ENCODE measurements around the gene KCNIP3.
"Not testable (repeated sequence)": the region's sequence is repeated elsewhere in the genome, so short reads cannot be mapped to it uniquely, and the experiment has no call there.

The KCNIP3 gene

DNA sequence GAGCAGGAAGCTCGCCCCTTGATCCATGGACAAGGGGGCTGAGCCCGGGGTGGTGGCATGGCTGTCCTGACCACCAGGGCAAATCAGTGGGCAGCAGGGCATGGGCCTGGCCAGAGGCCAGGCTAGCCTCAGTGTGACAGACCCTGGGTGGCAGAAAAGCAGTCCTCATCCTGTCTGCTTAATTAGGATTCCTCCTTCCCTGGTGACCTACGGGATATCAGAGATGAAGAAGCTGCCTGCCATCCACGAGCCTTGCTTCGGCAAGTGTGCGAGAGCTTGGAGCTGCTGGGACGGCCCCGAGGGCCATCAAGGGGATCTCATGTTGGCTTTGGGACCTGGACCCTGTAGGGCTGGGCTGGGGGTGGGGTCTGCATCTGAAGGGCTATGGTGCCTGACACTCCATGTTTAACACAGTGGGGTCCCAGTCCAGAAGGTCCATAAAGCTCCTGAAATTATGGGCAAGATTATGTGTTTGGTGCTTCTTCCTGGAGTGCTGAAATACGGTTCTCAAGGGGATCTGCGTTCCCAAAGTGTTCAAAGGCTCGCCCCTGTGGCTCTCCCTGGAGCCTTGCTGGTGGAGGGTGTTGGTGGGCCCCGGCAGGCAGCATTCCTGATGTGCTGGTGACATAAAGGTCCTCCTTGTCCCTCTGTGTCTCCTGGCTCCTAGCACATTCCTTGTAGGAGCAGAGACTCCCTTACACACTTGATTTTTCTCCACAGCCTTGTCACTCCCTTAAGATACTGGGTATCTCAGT lies 52.6 kb downstream of the KCNIP3 start:
- DNase-seq = no peak

- no peak for DNase-seq
Measured at GRCh38 chr2:95350368-95350767, 53.2 kb downstream of the KCNIP3 start.

DNA sequence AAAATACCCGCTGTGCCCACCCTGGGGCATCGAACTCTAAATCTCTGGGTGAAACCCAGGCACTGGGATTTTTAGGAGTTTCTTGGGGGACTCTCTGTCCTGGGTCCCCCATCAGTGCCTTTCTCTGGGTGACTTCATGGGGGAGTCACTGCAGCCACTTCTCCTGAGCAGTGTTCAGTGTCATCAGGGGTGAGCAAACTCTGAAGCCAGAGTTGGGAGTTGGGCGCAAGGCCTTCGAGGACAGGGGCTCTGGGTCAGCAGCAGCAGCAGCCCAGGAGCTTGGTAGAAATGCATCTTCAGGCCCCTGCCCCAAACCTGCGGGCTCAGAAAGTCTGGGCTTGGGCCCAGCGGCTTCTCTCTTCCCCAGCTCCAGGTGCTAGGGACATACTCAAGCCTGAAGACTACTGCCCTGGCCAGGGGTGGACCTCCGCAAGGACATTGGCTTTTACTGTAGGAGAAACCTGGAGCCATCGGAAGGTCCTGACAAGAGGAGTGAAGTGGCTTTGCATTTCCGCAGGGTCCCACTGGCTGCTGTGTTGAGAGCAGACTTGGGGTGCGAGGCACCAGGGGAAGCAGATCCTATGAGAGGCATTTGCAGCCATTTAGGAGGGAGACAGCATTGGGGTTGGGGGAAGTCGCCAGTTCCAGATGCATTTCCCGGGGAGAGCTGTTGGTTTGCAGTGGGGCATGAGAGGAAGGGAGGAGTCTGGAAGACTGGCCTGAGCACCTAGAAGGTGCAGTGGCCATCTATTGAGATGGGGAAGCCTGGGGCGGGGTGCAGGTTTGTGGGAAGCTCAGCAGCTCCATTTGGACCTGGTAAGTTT lies 53.8 kb downstream of the KCNIP3 start:
- no peak for DNase-seq

- no peak for DNase-seq
Measured at GRCh38 chr2:95351598-95351915, 54.4 kb downstream of the KCNIP3 start.

- no peak for DNase-seq
Measured at GRCh38 chr2:95352310-95353054, 55.3 kb downstream of the KCNIP3 start.

DNA sequence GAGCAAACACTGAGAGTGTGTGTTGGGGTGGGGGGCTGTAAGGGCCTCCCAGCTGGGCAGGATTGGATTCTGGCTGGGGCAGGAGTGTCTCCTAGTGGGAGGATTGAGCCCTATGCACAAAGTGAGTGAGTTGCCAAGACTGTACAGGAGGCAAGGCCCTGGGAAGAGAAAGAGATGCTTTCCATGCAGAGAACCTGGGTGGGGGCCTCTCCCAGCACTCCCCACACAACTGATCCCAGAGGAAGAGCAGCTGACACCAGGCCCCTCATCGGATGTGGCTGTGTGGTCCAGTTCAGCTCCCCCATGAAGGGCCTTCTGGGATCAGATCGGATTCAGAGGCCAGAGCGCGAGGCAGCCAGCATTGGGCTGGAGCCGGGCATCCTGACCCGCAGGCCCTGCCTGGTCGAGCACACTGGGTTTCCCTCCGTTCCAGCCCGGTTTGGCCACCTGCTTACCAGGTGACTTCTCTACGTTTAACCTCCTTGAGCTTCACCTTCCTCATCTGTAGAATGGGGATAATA lies 56.0 kb downstream of the KCNIP3 start:
- DNase-seq = no peak

DNA sequence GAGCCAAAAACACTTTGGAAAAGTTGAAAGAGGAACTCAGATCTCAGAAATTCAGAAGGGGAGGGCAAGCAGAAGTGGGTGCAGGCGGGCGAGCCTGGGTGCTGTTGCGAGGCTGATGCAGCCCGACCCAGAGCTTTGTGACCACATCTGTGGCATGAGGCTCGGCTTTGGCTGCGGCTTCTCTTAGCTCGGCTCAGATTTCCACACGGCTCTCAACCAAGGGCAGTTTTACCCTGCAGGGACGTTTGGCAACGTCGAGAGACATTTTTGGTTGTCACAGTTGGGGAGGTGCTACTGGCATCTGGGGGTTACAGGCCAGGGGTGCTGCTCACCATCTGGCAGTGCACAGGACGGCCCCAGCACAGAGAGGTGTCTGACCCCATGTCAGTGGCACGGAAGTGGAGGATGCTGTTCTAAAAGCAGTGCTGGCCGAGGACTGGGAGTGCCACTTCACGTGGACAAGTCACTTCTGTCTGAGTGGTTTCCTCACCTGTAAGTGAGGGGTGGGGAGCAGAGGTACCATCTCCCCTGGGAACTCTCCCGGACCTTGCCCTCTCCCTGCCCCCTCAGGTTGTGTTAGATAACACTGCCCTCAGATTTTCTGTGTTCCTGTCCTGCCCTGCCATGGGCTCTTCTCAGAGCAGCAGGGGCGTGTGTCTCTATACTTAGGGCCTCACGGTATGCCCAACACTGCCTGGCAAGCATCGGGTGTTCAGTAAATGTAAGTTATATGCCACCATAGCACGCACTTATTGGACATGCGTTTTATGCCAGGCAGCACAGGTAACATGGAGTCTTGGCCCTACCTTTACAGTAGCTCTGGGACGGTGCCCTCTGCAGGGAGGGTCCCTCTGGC lies 56.7 kb downstream of the KCNIP3 start:
- DNase-seq = no peak

DNA sequence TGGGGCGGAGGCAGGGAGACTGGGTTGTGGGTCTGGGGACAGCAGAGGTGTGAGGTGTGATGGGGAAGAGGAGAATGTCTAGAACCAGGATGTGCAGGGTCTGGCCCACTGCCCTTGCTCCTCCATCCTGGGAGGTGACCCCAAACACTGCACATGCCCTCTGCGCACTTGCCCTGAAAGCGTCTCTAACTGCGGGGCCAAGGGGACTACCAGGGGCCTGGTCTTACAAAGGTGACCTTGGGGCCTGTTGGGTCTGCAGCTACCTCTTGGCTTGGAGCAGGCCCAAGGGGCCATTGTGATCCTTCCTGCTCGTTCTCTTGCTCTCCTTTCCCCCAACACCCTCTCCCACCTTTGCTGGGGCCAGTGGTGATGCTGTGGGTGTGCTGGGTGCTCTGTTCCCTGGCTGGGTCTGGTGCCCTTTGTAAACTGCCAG lies 57.3 kb downstream of the KCNIP3 start:
- no peak for DNase-seq

- no peak for DNase-seq
Measured at GRCh38 chr2:95354925-95355324, 57.8 kb downstream of the KCNIP3 start.

DNA sequence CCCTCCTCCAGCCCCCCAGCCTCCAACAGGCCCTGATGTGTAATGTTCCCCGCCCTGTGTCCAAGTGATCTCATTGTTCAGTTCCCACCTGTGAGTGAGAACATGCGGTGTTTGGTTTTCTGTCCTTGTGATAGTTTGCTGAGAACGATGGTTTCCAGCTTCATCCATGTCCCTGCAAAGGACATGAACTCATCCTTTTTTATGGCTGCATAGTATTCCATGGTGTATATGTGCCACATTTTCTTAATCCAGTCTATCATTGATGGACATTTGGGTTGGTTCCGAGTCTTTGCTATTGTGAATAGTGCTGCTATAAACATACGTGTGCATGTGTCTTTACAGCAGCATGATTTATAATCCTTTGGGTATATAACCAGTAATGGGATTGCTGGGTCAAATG lies 58.3 kb downstream of the KCNIP3 start:
- DNase-seq = not testable (repeated sequence)

DNA sequence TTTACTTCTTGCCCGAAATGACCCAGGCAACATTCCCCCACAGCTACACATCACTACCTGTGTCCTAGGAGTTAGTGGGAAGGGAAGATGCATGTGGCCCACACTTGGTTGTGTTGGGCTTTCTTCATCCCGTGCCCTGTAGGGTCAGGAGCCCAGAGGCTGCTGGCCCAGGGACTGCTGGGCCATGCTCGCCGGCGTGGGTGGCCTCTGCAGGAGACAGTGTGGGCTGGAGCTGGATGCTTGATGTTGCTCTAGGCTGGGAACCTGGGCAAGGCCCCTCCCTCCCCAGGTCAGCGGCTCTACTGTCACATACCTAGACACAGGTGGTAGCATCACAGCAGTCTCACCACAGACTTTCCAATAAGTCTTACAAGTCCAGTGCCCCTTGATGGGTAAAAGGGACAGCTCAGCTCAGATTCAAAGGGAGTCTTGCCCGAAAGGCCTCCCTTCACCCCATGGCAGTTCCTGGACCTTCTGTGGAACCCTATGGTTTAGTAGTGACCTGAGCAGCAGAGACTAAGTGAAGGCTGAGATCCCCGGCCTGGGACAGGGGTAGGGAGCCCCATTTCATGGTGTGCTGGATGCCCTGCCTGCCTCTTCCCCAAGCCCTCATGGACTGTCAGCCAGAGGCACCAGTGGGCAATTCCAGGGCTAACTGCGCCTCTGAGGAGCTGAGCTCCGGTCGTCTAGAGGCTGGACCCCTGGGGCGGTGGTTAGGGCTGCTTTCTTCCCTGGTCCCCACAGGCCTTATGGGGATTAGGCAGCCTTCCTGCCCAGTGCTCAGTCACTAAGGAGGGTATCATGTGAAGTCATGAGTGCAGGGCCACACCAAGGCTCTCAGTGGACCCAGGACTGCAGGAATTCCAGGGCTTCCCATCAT lies 59.9 kb downstream of the KCNIP3 start:
- DNase-seq = no peak

- DNase-seq = no peak
Measured at GRCh38 chr2:95357717-95358280, 60.7 kb downstream of the KCNIP3 start.

DNA sequence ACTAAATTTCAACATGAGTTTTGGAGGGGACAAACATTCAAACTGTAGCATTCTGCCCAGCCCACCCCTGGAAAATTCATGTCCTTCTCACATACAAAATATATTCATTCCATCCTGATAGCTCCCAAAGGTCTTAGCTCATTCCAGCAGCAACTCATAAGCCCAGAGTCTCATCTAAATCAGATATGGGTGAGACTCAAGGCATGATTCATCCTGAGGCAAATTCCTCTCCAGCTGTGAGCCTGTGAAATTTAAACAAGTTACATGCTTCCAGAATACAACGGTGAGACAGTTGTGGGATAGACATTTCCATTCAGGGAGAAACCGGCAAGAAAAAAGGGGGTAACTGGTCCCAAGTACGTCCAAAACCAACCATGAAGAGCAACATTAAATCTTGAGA lies 61.9 kb downstream of the KCNIP3 start:
- no peak for DNase-seq

- DNase-seq = no peak
Measured at GRCh38 chr2:95359501-95359930, 62.4 kb downstream of the KCNIP3 start.

- no peak for DNase-seq
Measured at GRCh38 chr2:95361216-95361980, 64.3 kb downstream of the KCNIP3 start.

- no peak for DNase-seq
Measured at GRCh38 chr2:95362486-95362885, 65.3 kb downstream of the KCNIP3 start.

DNA sequence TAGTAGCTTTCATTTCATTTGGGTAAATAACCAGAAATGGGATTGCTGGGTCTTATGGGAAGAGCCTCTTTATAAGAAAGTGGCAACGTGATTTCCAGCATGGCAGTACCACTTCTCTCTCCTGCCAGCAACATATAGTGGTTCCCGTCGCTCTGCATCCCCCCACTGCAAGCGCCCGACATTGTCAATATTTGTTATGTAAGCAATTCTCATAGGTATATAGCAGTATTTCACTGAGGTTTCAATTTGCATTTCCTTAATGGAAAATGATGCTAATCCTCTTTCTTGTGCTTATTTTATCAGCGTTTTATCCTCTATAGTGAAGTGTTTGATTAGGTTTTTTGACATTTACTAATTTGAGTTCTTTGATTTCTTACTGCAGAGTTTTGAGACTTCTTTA lies 69.4 kb downstream of the KCNIP3 start:
- DNase-seq = no peak

- no peak for DNase-seq
Measured at GRCh38 chr2:95372216-95372829, 75.2 kb downstream of the KCNIP3 start.

DNA sequence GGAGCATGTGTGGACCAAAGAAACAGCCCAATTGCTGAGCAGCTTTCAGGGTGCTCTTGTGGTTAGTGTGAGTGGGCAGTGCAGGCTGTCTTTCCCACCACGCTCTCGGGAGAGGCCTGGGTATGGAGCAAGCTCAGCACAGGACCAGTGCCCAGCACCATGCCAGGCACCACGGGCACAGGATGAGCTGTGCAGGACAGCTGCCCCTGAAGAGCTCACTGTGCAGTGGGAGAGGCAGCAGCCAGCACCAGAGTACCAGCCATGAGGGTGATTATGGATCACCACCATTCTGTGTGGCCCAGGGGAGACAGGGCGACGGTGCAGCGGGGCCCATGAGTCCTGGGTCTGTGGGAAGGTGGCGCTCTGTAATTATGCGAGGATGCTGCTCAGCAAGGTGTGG lies 75.7 kb downstream of the KCNIP3 start:
- no peak for DNase-seq

DNA sequence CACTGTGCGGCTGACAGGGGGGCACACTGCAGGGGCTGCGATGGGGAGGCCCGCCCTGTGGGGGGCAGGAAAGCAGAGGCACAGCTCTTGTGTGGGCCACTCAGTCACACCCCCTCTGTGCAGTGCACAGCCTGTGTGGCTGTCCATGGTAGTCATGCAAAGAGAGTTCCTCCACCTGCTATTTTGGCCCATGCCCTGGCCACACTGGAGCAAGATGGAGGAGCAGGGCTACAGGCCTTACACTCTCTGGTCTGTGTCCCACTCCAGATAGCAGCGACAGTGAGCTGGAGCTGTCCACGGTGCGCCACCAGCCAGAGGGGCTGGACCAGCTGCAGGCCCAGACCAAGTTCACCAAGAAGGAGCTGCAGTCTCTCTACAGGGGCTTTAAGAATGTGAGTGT lies 76.9 kb downstream of the KCNIP3 start:
- DNase-seq = no peak
